ENCODE results near the gene AMER1.

AMER1 gene

GRCh38 chrX:64182208-64182607 is 23.3 kb downstream of the AMER1 start:
- no peak for DNase-seq

GRCh38 chrX:64176876-64177275 is 28.6 kb downstream of the AMER1 start:
- DNase-seq: no peak

GRCh38 chrX:64169988-64170387 is 35.5 kb downstream of the AMER1 start:
- no peak for DNase-seq

GRCh38 chrX:64152857-64153256 is 52.7 kb downstream of the AMER1 start:
- no peak for DNase-seq

- DNase-seq: no peak
These were observed 53.6 kb downstream of the AMER1 start for GRCh38 chrX:64151911-64152310.

- no peak for DNase-seq
These were observed 54.7 kb downstream of the AMER1 start for GRCh38 chrX:64150775-64151174.

Measured in CD4-positive, alpha-beta T cell treated with Interleukin-17A for 1 hour (primary cell).